Measurements from ENCODE around the gene NRROS.

GRCh38 chr3:196689941-196690660, 50.6 kb downstream of the NRROS start:
- no peak for TF ChIP-seq POLR2A (IDR thresholded peaks at IDR 0.05; ENCODE audit: low read length)
- no peak for TF ChIP-seq ZSCAN20 (CRISPR knock-in tag; IDR thresholded peaks at IDR 0.05)
- TF ChIP-seq, protein P1, sequence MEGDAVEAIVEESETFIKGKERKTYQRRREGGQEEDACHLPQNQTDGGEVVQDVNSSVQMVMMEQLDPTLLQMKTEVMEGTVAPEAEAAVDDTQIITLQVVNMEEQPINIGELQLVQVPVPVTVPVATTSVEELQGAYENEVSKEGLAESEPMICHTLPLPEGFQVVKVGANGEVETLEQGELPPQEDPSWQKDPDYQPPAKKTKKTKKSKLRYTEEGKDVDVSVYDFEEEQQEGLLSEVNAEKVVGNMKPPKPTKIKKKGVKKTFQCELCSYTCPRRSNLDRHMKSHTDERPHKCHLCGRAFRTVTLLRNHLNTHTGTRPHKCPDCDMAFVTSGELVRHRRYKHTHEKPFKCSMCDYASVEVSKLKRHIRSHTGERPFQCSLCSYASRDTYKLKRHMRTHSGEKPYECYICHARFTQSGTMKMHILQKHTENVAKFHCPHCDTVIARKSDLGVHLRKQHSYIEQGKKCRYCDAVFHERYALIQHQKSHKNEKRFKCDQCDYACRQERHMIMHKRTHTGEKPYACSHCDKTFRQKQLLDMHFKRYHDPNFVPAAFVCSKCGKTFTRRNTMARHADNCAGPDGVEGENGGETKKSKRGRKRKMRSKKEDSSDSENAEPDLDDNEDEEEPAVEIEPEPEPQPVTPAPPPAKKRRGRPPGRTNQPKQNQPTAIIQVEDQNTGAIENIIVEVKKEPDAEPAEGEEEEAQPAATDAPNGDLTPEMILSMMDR (IDR thresholded peaks at IDR 0.05) = no peak
- no peak for TF ChIP-seq EP300 (IDR thresholded peaks at IDR 0.05)
- TF ChIP-seq RCOR1 (IDR thresholded peaks at IDR 0.05; ENCODE audit: low read depth, low read length) = no peak
- TF ChIP-seq ESRRA (IDR thresholded peaks at IDR 0.05; ENCODE audit: borderline replicate concordance, low read length) = no peak
- no peak for TF ChIP-seq ZC3H11A (IDR thresholded peaks at IDR 0.05)
- TF ChIP-seq, protein P2, sequence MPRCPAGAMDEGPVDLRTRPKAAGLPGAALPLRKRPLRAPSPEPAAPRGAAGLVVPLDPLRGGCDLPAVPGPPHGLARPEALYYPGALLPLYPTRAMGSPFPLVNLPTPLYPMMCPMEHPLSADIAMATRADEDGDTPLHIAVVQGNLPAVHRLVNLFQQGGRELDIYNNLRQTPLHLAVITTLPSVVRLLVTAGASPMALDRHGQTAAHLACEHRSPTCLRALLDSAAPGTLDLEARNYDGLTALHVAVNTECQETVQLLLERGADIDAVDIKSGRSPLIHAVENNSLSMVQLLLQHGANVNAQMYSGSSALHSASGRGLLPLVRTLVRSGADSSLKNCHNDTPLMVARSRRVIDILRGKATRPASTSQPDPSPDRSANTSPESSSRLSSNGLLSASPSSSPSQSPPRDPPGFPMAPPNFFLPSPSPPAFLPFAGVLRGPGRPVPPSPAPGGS (IDR thresholded peaks at IDR 0.05) = no peak
- no peak for TF ChIP-seq E2F6 (IDR thresholded peaks at IDR 0.05; ENCODE audit: borderline replicate concordance, low read depth)
- no peak for TF ChIP-seq SREBF2 (IDR thresholded peaks at IDR 0.05)
- TF ChIP-seq MAFK (IDR thresholded peaks at IDR 0.05; ENCODE audit: partially characterized antibody) = no peak
- TF ChIP-seq REST (IDR thresholded peaks at IDR 0.05) = no peak

Data from A549 (cell line).